ENCODE measurements around the gene MATK.

MATK gene

GRCh38 chr19:3738477-3739220 is 47.5 kb downstream of the MATK start:
- H3K27ac ChIP-seq, result no peak overlapping the region
- TF ChIP-seq CTCF (conservative IDR thresholded peaks at IDR 0.05) (no peak), ZFX (IDR thresholded peaks at IDR 0.05) (no peak)

- no peak overlapping the region for H3K27ac ChIP-seq
- no peak for TF ChIP-seq CTCF (conservative IDR thresholded peaks at IDR 0.05)
- no peak for TF ChIP-seq ZFX (IDR thresholded peaks at IDR 0.05)
Observed at GRCh38 chr19:3737487-3738205, 48.5 kb downstream of the MATK start.

GRCh38 chr19:3736106-3736724 is 50.0 kb downstream of the MATK start:
- TF ChIP-seq CTCF (conservative IDR thresholded peaks at IDR 0.05), result no peak
- TF ChIP-seq ZFX (IDR thresholded peaks at IDR 0.05), result no peak
- no peak overlapping the region for H3K27ac ChIP-seq

- TF ChIP-seq CTCF (conservative IDR thresholded peaks at IDR 0.05) (no peak), ZFX (IDR thresholded peaks at IDR 0.05) (no peak)
Observed at GRCh38 chr19:3734310-3734600, 51.9 kb downstream of the MATK start.

GRCh38 chr19:3733549-3734309 is 52.5 kb downstream of the MATK start:
- TF ChIP-seq ZFX (IDR thresholded peaks at IDR 0.05), result no peak
- no peak for TF ChIP-seq CTCF (conservative IDR thresholded peaks at IDR 0.05)
- H3K27ac ChIP-seq, result no peak overlapping the region

More at GRCh38 chr19:3734310-3734600, 51.9 kb downstream of the MATK start:
- H3K27ac ChIP-seq, result no peak overlapping the region

- TF ChIP-seq CTCF (conservative IDR thresholded peaks at IDR 0.05) (no peak), ZFX (IDR thresholded peaks at IDR 0.05) (no peak)
- no peak overlapping the region for H3K27ac ChIP-seq
Observed at GRCh38 chr19:3732108-3732507, 54.1 kb downstream of the MATK start.

Data from C4-2B (cell line).